HL-60 (cell line): ENCODE data around the gene VPS9D1.

Experiments used
- TF ChIP-seq, protein P1 (sequence below): IDR thresholded peaks from one replicate; pipeline ENCODE4 v1.5.1; 2011; ENCODE audit warnings: low read length, control low read depth, inconsistent platforms; ENCODE audit not compliant: insufficient read depth
- TF ChIP-seq, protein P2 (sequence below): IDR thresholded peaks from 2 replicates; pipeline ENCODE4 v1.6.1; 2012; ENCODE audit warnings: low read depth; ENCODE audit not compliant: insufficient replicate concordance

DNA sequence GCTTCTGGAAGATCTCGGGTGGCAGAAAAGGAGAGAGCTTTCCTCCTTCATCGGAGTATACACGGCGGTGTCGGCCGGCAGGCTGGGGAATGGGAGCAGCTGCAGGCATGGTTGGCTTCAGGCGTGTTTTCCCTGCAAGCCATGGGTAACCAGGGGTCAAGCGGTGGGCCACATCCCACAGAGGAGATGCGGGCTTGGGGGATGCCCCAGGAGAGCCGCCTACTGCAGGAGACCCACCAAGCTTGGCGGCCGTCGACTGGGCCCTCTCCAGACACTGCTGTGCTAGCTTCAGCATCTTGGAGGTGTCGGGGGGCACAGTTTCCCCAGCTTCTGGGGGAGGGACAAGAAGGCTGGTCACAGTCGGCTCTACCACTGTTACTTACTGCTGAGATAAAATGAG is 4.2 kb downstream of the VPS9D1 start:
- TF ChIP-seq, protein P1, sequence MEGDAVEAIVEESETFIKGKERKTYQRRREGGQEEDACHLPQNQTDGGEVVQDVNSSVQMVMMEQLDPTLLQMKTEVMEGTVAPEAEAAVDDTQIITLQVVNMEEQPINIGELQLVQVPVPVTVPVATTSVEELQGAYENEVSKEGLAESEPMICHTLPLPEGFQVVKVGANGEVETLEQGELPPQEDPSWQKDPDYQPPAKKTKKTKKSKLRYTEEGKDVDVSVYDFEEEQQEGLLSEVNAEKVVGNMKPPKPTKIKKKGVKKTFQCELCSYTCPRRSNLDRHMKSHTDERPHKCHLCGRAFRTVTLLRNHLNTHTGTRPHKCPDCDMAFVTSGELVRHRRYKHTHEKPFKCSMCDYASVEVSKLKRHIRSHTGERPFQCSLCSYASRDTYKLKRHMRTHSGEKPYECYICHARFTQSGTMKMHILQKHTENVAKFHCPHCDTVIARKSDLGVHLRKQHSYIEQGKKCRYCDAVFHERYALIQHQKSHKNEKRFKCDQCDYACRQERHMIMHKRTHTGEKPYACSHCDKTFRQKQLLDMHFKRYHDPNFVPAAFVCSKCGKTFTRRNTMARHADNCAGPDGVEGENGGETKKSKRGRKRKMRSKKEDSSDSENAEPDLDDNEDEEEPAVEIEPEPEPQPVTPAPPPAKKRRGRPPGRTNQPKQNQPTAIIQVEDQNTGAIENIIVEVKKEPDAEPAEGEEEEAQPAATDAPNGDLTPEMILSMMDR: no peak
- TF ChIP-seq, protein P2, sequence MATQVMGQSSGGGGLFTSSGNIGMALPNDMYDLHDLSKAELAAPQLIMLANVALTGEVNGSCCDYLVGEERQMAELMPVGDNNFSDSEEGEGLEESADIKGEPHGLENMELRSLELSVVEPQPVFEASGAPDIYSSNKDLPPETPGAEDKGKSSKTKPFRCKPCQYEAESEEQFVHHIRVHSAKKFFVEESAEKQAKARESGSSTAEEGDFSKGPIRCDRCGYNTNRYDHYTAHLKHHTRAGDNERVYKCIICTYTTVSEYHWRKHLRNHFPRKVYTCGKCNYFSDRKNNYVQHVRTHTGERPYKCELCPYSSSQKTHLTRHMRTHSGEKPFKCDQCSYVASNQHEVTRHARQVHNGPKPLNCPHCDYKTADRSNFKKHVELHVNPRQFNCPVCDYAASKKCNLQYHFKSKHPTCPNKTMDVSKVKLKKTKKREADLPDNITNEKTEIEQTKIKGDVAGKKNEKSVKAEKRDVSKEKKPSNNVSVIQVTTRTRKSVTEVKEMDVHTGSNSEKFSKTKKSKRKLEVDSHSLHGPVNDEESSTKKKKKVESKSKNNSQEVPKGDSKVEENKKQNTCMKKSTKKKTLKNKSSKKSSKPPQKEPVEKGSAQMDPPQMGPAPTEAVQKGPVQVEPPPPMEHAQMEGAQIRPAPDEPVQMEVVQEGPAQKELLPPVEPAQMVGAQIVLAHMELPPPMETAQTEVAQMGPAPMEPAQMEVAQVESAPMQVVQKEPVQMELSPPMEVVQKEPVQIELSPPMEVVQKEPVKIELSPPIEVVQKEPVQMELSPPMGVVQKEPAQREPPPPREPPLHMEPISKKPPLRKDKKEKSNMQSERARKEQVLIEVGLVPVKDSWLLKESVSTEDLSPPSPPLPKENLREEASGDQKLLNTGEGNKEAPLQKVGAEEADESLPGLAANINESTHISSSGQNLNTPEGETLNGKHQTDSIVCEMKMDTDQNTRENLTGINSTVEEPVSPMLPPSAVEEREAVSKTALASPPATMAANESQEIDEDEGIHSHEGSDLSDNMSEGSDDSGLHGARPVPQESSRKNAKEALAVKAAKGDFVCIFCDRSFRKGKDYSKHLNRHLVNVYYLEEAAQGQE: no peak
